Measurements from ENCODE around the gene DVL1. TPM values are rescaled to one million over a fixed set of nuclear protein-coding genes. Genes with fewer than 3 reads are reported as not detected.

Gene DVL1
- total RNA-seq, 1 experiment from 2014 or later: 71.0 TPM

- Histone ChIP-seq H2BK20ac (ENCODE audit: low read depth, low read length, poor library complexity, severe bottlenecking) (no peak overlapping the region), H2BK12ac (ENCODE audit: insufficient read length, low read depth, low read length) (no peak overlapping the region), H4K5ac (ENCODE audit: insufficient read length, low read depth, low read length) (no peak overlapping the region), H2BK15ac (ENCODE audit: low read depth, low read length) (no peak overlapping the region), H3K79me2 (ENCODE audit: insufficient read depth, low read length) (peaks cover 3% of the 10 kb centered on the region; the same call in 1 of the 2 replicates), H2BK120ac (ENCODE audit: low read depth, low read length, poor library complexity, severe bottlenecking) (no peak overlapping the region), H3K27me3 (ENCODE audit: insufficient read depth, low read length) (no peaks in the 10 kb centered on the region), H3K4ac (ENCODE audit: low read depth, low read length) (no peak overlapping the region), H3K4me2 (ENCODE audit: insufficient read depth, insufficient read length, low read length) (no peak overlapping the region), H3K18ac (ENCODE audit: insufficient read length, low read depth, low read length) (no peak overlapping the region), H2BK5ac (ENCODE audit: insufficient read length, low read length) (no peak overlapping the region), H3K79me1 (ENCODE audit: insufficient read depth, low read depth, low read length, poor library complexity, severe bottlenecking) (peaks cover 13% of the 10 kb centered on the region), H2AK5ac (ENCODE audit: insufficient read length, low read length) (no peak overlapping the region), H3K9me3 (ENCODE audit: control insufficient read depth, low read depth, low read length) (no peaks in the 10 kb centered on the region), H3T11ph (ENCODE audit: low read length) (no peak overlapping the region), H3K14ac (ENCODE audit: insufficient read depth, low read length) (no peak overlapping the region), H3K56ac (ENCODE audit: insufficient read length, low read depth, low read length) (no peak overlapping the region), H2AFZ (ENCODE audit: low read length) (no peak overlapping the region), H3K23me2 (ENCODE audit: insufficient read length, low read depth, low read length, poor library complexity, severe bottlenecking) (peaks cover 9% of the 10 kb centered on the region), H3K23ac (ENCODE audit: insufficient read length, low read depth, low read length) (no peak overlapping the region), H3K9ac (ENCODE audit: extremely low read depth, insufficient read length, low read length) (no peak overlapping the region), H4K8ac (replicated peaks; ENCODE audit: insufficient read length, low read depth, low read length) (no peak overlapping the region), H4K91ac (ENCODE audit: insufficient read length, low read depth, low read length) (no peak overlapping the region), H4K20me1 (ENCODE audit: control insufficient read depth, insufficient read depth, insufficient read length) (peaks cover 3% of the 10 kb centered on the region), H3K27ac (ENCODE audit: insufficient read length, low read depth, low read length) (no peak overlapping the region), H3K4me1 (ENCODE audit: insufficient read depth, low read length) (no peaks in the 10 kb centered on the region; the same call in 1 of the 2 replicates)
- no CpG with 5 or more reads among the region's 24 CpGs for WGBS (ENCODE audit: extremely low coverage, insufficient read length, low lambda C conversion rate)
- Mint-ChIP-seq H3K4me3 (no peak overlapping the region), H3K36me3 (ENCODE audit: insufficient read depth in 1 of 3, low read depth in 3 of 3) (peaks cover 21 to 29% (median 29%) of the 10 kb centered on the region in 3 experiments), H3K9me3 (peaks cover 0 to 8% of the 10 kb centered on the region in 2 experiments; a peak in 3 of 5 replicates), H3K27ac (peak overlapping the region in 1 of 3 experiments; percentile 52; a peak in 1 of 7 replicates), H3K27me3 (ENCODE audit: low read depth) (no peaks in the 10 kb centered on the region), H3K4me1 (peaks cover 6 to 15% of the 10 kb centered on the region in 2 experiments)
- DNase-seq: no peak
- TF ChIP-seq CTCF (conservative IDR thresholded peaks at IDR 0.05): no peak
These were observed 5.3 kb downstream of the DVL1 start for GRCh38 chr1:1343811-1344421.
